ENCODE results near the gene ZFP36L2. TPM values are rescaled to one million over a fixed set of nuclear protein-coding genes. Genes with fewer than 3 reads are reported as not detected.

Gene ZFP36L2
- total RNA-seq, 2 donors from 2014 or later, result 117 to 256 TPM

- no peaks in the 10 kb centered on the region for H3K27me3 ChIP-seq (replicated peaks; ENCODE audit: insufficient read depth)
- H3K4me3 ChIP-seq, result no peak overlapping the region
- no peaks in the 10 kb centered on the region for H3K9me3 ChIP-seq
- TF ChIP-seq POLR2A (IDR thresholded peaks at IDR 0.05) (no peak), POLR2AphosphoS5 (IDR thresholded peaks at IDR 0.05) (no peak), CTCF (IDR thresholded peaks at IDR 0.05) (no peak)
- H3K4me1 ChIP-seq (replicated peaks), result no peaks in the 10 kb centered on the region
- intact Hi-C loops (cut with DNase I), result no loop called here
- WGBS, result 75% methylated on average over 12 of the region's 12 CpGs
- no peaks in the 10 kb centered on the region for H3K36me3 ChIP-seq
- H3K27ac ChIP-seq, result no peak overlapping the region
- no peak for DNase-seq (ENCODE audit: low spot score)
These were observed 29.4 kb downstream of the ZFP36L2 start for GRCh38 chr2:43196768-43197587.

- Histone ChIP-seq H3K27ac (no peak overlapping the region), H3K9me3 (no peaks in the 10 kb centered on the region), H3K36me3 (no peaks in the 10 kb centered on the region), H3K4me3 (no peak overlapping the region), H3K27me3 (replicated peaks; ENCODE audit: insufficient read depth) (no peaks in the 10 kb centered on the region), H3K4me1 (replicated peaks) (no peaks in the 10 kb centered on the region)
- 67% methylated on average over 12 of the region's 13 CpGs for WGBS
- intact Hi-C loops (cut with DNase I), result no loop called here
- no peak for DNase-seq (ENCODE audit: low spot score)
- no peak for TF ChIP-seq POLR2A (IDR thresholded peaks at IDR 0.05)
- TF ChIP-seq CTCF (IDR thresholded peaks at IDR 0.05), result no peak
- TF ChIP-seq POLR2AphosphoS5 (IDR thresholded peaks at IDR 0.05), result no peak
These were observed 32.1 kb downstream of the ZFP36L2 start for GRCh38 chr2:43194121-43194869.

- no peaks in the 10 kb centered on the region for H3K27me3 ChIP-seq (replicated peaks; ENCODE audit: insufficient read depth)
- TF ChIP-seq CTCF (IDR thresholded peaks at IDR 0.05) (no peak), POLR2AphosphoS5 (IDR thresholded peaks at IDR 0.05) (no peak), POLR2A (IDR thresholded peaks at IDR 0.05) (no peak)
- intact Hi-C loops (cut with DNase I), result no loop called here
- H3K27ac ChIP-seq, result no peak overlapping the region
- no peak for DNase-seq (ENCODE audit: low spot score)
- WGBS, result 67% methylated on average over 4 of the region's 4 CpGs
- H3K4me3 ChIP-seq, result no peak overlapping the region
- no peaks in the 10 kb centered on the region for H3K36me3 ChIP-seq
- no peaks in the 10 kb centered on the region for H3K4me1 ChIP-seq (replicated peaks)
- no peaks in the 10 kb centered on the region for H3K9me3 ChIP-seq
These were observed 32.7 kb downstream of the ZFP36L2 start for GRCh38 chr2:43193652-43194120.

- DNase-seq (ENCODE audit: low spot score), result no peak
- no peaks in the 10 kb centered on the region for H3K27me3 ChIP-seq (replicated peaks; ENCODE audit: insufficient read depth)
- intact Hi-C loops (cut with DNase I), result no loop called here
- no peak overlapping the region for H3K4me3 ChIP-seq
- no peak overlapping the region for H3K27ac ChIP-seq
- no peaks in the 10 kb centered on the region for H3K9me3 ChIP-seq
- no peak for TF ChIP-seq POLR2AphosphoS5 (IDR thresholded peaks at IDR 0.05)
- no peak for TF ChIP-seq CTCF (IDR thresholded peaks at IDR 0.05)
- TF ChIP-seq POLR2A (IDR thresholded peaks at IDR 0.05), result no peak
- H3K36me3 ChIP-seq, result no peaks in the 10 kb centered on the region
- 94% methylated on average over 10 of the region's 12 CpGs for WGBS
- H3K4me1 ChIP-seq (replicated peaks), result no peaks in the 10 kb centered on the region
These were observed 33.4 kb downstream of the ZFP36L2 start for GRCh38 chr2:43192744-43193651.

Data from prostate gland (tissue), 2 donors.